Hippocampal formation (tissue), 2 donors: ENCODE results near the gene PROK1.
"Not testable (repeated sequence)": the region's sequence is repeated elsewhere in the genome, so short reads cannot be mapped to it uniquely, and the experiment has no call there.

Experiments
- DNase-seq, 2 donors: peaks; one replicate each; lab custom pipeline; 2025; lab: John Stamatoyannopoulos, UW

The PROK1 gene

GRCh38 chr1:110450929-110451328, at the start of gene PROK1:
PROK1 (plus strand) TSS chr1:110451149; CDS start chr1:110451217, 68 bp downstream.
- DNase-seq, result no peak

- DNase-seq, result no peak
Measured at GRCh38 chr1:110403805-110404204, 47.1 kb upstream of the PROK1 start.

- no peak for DNase-seq
Measured at GRCh38 chr1:110404401-110404800, 46.5 kb upstream of the PROK1 start.

- not testable (repeated sequence) for DNase-seq
Measured at GRCh38 chr1:110406407-110406806, 44.5 kb upstream of the PROK1 start.

GRCh38 chr1:110407260-110408210, 43.4 kb upstream of the PROK1 start, which contains the start of gene LAMTOR5:
LAMTOR5 (minus strand) TSS chr1:110407694; CDS start chr1:110407620, 74 bp downstream.
- peak; percentile 85 to 89 for DNase-seq

- no peak for DNase-seq
Measured at GRCh38 chr1:110408488-110408887, 42.5 kb upstream of the PROK1 start.

- DNase-seq, result no peak
Measured at GRCh38 chr1:110409316-110409715, 41.6 kb upstream of the PROK1 start.

GRCh38 chr1:110411173-110411735, 39.7 kb upstream of the PROK1 start:
- DNase-seq, result no peak

GRCh38 chr1:110412576-110412975, 38.4 kb upstream of the PROK1 start:
- DNase-seq, result peak; percentile 45 to 70

GRCh38 chr1:110413045-110413444, 37.9 kb upstream of the PROK1 start:
- not testable (repeated sequence) for DNase-seq

GRCh38 chr1:110418729-110419128, 32.2 kb upstream of the PROK1 start:
- no peak for DNase-seq

GRCh38 chr1:110420023-110420662, 30.8 kb upstream of the PROK1 start:
- DNase-seq, result no peak

- no peak for DNase-seq
Measured at GRCh38 chr1:110420874-110421793, 29.8 kb upstream of the PROK1 start.

- no peak for DNase-seq
Measured at GRCh38 chr1:110424699-110425611, 26.0 kb upstream of the PROK1 start.

- DNase-seq, result peak in 1 of 2 donors; percentile 33
Measured at GRCh38 chr1:110425612-110426152, 25.3 kb upstream of the PROK1 start.

GRCh38 chr1:110426854-110427253, 24.1 kb upstream of the PROK1 start:
- DNase-seq, result no peak

GRCh38 chr1:110428946-110429345, 22.0 kb upstream of the PROK1 start:
- DNase-seq, result no peak

- no peak for DNase-seq
Measured at GRCh38 chr1:110430366-110430765, 20.6 kb upstream of the PROK1 start.

- no peak for DNase-seq
Measured at GRCh38 chr1:110430901-110431300, 20.0 kb upstream of the PROK1 start.

GRCh38 chr1:110433213-110433612, 17.7 kb upstream of the PROK1 start:
- DNase-seq, result no peak
